AG09309 (cell line): ENCODE data around the gene PBOV1.

ENCODE experiments used
- DNase-seq: peaks from one replicate; pipeline ENCODE4 v3.0.0-alpha.2; 2010; ENCODE audit warnings: low read depth
- H3K4me3 ChIP-seq: 2 replicates; pipeline ENCODE4 v1.5.1; 2011; ENCODE audit warnings: mild to moderate bottlenecking, low read depth, low read length, moderate library complexity; ENCODE audit not compliant: control insufficient read depth
- TF ChIP-seq, protein P1 (sequence below): IDR thresholded peaks from 2 replicates; pipeline ENCODE4 v1.5.1; 2011; ENCODE audit warnings: mild to moderate bottlenecking, low read depth, low read length, inconsistent platforms; ENCODE audit not compliant: insufficient read depth, control insufficient read depth; ENCODE audit errors: missing control alignments

PBOV1 gene

DNA sequence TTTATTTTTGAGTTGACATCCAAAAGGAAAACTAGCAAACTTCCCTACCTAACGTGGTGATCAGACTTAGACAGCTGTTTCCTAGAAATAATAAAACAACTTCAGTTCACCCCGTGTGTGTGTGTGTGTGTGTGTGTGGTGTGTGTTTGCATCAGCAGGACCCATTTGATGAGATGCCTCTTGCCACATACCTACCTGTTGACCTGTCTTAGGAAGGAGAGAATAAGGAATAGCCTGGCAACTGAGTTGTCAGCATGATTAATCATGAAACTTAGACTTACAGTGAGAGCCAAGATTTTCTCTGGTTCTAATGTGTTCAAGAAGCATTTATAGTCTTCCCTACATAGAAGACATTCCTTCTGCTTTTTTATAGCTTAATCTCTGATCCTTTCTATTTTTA is 16.1 kb upstream of the PBOV1 start:
- DNase-seq = no peak
- H3K4me3 ChIP-seq = no peak overlapping the region
- TF ChIP-seq, protein P1, sequence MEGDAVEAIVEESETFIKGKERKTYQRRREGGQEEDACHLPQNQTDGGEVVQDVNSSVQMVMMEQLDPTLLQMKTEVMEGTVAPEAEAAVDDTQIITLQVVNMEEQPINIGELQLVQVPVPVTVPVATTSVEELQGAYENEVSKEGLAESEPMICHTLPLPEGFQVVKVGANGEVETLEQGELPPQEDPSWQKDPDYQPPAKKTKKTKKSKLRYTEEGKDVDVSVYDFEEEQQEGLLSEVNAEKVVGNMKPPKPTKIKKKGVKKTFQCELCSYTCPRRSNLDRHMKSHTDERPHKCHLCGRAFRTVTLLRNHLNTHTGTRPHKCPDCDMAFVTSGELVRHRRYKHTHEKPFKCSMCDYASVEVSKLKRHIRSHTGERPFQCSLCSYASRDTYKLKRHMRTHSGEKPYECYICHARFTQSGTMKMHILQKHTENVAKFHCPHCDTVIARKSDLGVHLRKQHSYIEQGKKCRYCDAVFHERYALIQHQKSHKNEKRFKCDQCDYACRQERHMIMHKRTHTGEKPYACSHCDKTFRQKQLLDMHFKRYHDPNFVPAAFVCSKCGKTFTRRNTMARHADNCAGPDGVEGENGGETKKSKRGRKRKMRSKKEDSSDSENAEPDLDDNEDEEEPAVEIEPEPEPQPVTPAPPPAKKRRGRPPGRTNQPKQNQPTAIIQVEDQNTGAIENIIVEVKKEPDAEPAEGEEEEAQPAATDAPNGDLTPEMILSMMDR = no peak

- TF ChIP-seq, protein P1 = no peak
- no peak overlapping the region for H3K4me3 ChIP-seq
- DNase-seq = no peak
Observed at GRCh38 chr6:138231381-138231886, 13.1 kb upstream of the PBOV1 start.

DNA sequence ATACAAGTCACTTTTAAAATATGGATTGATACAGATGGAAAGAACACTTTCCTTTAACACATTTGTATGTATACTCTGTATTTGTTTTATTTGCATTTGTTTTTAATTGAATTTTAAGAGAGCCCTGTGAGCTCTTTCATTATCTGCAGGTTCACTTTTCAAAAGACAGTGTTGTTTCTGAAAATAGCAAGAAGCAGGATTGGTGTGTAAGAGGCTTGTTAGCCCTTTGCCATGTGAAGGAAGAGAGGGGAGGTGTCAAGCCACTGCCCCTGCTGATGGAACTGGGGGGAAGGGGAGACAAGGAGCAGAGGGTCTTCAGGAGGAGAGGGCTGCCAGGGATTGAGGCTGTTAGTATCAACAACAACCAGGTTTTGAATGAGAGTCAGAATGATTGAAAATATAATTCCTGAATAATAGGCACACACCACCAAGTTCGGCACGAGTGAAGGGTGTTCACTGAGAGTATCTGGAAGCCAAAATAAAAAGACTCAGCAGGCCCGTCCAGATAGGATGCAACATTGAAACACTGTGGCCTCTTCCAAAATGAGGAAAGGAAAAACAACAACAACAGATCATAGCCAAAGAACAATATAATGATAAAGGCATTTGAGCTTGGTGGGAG is 12.6 kb upstream of the PBOV1 start:
- TF ChIP-seq, protein P1 = no peak
- no peak overlapping the region for H3K4me3 ChIP-seq
- DNase-seq = no peak

GRCh38 chr6:138230221-138230620 is 11.9 kb upstream of the PBOV1 start:
- no peak for DNase-seq
- no peak overlapping the region for H3K4me3 ChIP-seq
- TF ChIP-seq, protein P1 = no peak

GRCh38 chr6:138229663-138230179 is 11.4 kb upstream of the PBOV1 start:
- TF ChIP-seq, protein P1 = no peak
- DNase-seq = no peak
- H3K4me3 ChIP-seq = no peak overlapping the region

- no peak overlapping the region for H3K4me3 ChIP-seq
- TF ChIP-seq, protein P1 = no peak
Observed at GRCh38 chr6:138229072-138229471, 10.8 kb upstream of the PBOV1 start.

More at GRCh38 chr6:138229072-138229471, 10.8 kb upstream of the PBOV1 start:
- no peak for DNase-seq
